Activated CD4-positive, alpha-beta T cell treated with anti-CD3 and anti-CD28 coated beads, Interleukin-2, Interleukin-6, amounts not matched to agents 100 ng/mL and 50 ng/mL, durations not matched to agents 16 hours and 8 hours (primary cell): ENCODE data around the gene FGR.
"Not testable (repeated sequence)": the region's sequence is repeated elsewhere in the genome, so short reads cannot be mapped to it uniquely, and the experiment has no call there.

ENCODE experiments used
- DNase-seq: peaks from one replicate; pipeline ENCODE4 v3.0.0-alpha.2; 2020

The FGR gene

DNA sequence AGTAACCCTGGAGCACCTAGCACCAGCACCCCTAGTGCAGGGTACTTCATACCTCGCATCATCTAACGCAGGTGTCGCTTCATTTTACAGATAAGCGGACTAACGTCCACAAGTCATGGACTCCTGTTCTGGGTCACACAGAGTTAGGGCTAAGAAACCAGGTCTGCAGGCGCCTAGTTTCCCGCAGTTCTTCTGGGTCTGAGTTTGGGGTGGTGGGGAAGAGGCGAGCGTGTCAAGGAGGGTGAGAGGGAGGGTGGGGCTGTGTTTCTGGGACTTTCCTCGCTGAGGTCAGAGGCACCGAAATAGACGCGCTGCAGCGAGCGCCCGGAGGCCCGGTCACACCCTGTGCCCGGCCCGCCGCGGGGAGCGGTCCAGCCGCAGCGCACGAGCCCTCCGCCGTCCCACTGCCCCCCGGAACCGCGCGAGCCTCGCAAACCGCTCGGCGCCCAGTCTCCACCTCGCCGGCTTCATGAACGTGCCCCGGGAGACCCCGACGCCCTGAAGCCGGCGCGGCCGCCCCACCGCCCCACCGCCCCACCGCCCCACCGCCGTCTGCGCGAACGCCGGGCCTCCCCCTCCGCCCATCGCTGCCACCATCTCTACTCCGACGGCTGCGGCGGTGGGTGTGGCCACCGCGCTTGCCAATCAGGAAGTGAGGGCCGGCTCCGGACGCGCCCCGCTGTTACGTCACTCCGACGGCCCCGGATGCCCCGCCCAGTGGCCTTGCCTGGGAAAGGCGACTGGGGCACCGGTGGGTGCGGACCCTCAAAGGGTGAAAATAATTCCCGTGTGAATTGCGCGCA is 24.7 kb upstream of the FGR start:
- DNase-seq: peak; percentile 93

- DNase-seq: no peak
Observed at GRCh38 chr1:27658951-27659496, 24.0 kb upstream of the FGR start.

- DNase-seq: no peak
Observed at GRCh38 chr1:27656157-27656893, 21.3 kb upstream of the FGR start.

- no peak for DNase-seq
Observed at GRCh38 chr1:27655151-27655937, 20.4 kb upstream of the FGR start.

DNA sequence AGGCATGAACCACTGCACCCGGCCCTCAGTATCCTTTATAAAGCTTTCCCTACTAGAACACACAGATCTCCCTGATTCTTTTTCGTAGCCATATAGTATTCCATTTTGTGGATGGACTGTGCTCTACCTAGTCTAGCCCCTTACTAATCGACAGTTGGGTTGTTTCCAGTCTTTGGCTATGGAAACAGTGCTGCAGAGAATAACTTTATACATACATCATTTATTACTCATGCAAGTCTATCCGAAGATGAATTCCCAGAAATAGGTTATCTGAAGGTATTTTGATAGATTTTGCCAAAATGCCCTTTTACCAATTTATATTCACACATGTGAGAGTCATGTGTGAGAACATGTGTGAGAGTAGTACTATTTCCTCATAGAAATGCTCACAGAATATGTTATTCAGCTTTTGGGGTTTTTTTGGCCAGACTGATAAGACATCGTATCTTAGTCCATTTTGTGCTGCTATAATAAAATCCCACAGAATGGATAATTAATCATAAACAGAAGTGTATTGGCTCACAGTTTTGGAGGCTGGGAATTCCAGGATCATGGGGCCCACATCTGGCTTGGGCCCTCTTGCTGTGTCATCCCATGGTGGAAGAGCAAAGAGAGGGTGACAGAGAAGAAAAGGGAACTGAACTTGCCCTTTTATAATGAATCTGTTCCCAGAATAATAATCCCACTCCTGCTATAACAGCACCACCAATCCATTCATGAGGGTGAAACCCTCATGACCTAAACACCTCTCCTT is 17.3 kb upstream of the FGR start:
- no peak for DNase-seq

DNA sequence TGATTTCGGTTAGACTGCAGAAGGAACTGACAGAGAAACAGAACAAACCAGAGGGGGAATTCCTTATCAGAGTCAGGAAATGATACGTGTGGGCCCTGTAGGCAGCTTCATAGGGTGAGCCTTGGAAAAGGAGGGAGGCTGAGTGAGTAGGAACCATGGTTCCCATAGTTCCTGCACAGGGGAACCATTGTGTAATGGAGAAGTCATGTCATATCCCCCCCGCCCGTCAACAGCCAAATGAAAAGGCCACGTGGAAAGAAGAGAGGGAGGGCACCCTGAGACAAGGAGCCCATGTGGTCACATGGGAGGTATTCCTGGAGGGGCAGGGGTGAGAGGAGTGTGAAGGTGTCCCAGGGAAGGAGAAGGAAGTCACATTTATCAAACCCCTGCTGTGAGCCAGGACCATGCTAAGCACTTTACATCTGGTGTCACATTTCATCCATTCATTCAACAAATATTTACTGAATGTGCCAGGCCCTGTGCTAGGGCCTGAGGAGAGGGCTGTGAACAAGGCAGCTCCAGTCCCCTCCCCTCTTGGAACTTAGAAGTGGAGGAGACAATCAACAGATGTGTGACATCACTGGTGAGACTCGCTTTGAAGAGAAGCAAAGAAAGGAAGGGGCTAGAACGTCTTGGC is 15.7 kb upstream of the FGR start:
- DNase-seq: no peak

GRCh38 chr1:27650171-27650538 is 15.2 kb upstream of the FGR start:
- DNase-seq: no peak

DNA sequence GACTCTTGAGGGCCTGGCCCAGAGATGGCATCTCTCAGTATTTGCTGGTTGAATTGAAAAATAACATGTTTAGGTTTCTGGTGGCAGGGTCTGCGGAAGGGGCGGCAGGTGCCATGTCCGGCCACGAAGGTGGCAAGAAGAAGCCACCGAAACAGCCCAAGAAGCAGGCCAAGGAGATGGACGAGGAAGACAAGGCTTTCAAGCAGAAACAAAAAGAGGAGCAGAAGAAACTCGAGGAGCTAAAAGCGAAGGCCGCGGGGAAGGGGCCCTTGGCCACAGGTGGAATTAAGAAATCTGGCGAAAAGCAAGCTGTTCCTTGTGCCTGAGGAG is 14.3 kb upstream of the FGR start:
- DNase-seq: no peak

DNA sequence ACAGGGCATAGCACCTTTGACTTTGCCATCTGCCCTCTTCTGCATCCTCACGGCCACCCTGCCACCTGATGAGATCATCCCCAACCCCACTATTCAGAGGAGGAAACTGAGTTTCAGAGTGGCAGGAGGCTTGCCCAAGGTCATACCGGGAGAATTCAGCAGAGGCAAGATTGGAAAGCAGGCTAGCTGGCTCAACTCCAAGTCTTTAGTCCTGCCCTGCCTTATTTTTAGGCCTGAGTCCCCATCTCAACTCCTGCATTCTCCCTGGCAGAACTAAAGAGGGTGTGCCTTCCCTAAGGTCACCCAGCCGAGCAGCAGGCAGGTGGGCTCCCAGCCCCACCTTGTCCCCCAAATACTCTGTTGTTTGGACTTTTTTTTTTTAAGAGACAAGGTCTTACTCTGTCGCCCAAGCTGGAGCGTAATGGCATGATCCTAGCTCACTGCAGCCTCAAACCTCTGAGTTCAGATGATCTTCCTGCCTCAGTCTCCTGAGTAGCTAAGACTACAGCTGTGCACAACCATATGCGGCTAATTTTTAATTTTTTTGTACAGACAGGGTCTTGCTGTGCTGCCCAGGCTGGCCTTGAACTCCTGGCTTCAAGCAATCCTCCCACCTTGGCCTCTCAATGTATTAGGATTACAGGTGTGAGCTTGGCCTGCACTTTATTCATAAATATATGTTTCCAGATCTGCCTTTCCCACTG is 13.8 kb upstream of the FGR start:
- DNase-seq: no peak

DNA sequence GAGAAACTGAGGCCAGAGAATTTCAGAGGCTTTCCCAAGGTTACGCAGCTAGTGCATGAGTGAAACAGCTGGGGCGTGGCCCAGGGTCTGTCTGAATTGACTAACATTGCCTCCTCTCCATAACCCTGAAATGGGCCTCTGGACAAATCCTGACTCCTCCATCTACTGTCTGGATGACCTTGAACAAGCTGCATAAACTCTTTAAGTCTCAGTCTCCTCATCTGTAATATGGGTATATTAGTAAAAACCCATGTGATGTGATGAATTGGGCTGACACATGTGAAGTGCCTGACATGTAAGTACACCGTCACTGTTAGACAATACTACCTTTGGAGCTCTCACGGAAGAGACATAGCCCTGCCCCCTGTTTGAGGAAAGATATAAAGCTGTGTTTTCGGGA is 12.3 kb upstream of the FGR start:
- no peak for DNase-seq

DNA sequence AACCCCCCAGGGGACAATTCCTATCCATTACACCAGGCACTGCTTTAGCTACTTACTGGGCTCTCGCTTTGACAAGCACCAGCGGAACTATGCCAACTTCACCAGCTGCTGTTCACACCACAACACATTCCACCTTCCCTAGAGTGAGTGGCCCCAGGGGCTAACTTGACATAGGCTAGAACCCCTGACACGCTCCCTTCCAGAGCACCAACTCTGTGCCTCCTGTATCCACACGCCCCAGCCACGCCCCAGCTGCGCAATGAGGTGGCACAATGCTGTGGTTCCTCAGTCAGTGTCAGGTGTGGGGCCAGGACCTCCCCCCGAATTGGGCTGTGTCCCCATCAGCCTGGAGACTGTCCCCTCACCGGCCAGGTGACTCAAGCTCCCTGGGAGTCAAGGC is 11.7 kb upstream of the FGR start:
- DNase-seq: no peak

DNA sequence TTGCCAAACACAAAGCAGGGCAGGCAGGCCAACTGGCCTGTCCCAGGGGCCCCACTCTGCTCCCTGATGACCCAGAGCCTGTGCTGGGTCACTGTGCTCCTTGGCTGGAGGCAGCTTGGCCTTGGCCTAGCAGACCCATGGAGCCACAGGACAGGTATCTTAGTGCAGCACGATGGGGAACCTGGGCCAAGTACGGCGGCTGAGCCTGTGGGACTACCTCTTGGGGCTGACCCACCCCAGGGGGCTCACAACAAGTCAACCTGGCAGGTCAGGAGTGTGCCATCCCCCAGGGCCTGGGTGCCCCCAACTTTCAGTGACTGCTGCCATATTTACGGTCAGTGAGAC is 10.1 kb upstream of the FGR start:
- DNase-seq: no peak

GRCh38 chr1:27644369-27645070 is 9.5 kb upstream of the FGR start:
- no peak for DNase-seq

DNA sequence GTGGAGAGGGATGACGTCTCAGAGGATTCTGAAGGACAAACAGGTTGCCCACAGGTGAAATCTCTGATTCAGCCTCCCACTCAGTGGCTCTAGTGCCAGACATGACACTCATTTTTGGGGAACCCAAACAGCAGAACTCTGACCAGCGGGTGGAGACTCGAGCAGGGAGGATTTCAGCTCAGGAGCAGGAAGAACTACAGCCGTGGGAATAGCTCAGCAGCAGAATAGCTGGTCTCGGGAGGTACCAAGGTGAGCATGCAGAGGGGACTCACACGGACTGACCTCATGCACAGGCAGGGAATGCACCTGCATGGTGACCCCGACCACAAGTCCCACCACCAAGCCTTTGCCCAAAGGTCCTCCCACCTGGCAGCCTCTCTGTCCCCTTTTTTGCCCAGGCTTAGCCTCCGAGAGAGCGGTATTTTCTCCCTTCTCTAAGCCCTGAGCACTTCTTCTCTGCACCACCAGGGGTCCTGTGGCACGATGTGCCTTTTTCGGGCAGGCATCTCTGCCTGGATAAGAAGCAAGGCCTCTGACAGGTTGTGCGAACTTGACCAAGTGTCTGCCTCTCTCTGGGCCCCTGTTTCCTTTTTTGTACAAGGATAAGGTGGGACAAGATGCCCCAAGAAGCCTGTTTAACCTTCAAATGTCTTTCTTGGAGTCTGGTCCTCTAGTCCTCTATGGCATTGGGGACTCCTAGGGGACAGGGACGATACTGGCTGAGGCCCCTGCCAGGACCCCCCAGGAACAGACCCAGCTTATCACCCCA is 8.8 kb upstream of the FGR start:
- DNase-seq: peak; percentile 80

DNA sequence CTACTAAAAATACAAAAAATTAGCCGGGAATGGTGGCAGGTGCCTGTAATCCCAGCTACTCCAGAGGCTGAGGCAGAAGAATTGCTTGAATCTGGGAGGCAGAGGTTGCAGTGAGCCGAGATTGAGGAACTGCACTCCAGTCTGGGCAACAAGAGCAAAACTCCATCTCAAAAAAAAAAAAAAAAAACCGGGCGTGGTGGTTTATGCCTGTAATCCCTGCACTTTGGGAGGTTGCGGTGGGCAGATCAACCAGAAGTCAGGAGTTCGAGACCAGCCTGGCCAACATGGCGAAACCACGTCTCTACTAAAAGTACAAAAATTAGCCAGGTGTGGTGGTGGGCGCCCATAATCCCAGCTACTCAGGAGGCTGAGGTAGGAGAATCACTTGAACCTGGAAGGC is 5.5 kb upstream of the FGR start:
- not testable (repeated sequence) for DNase-seq

DNA sequence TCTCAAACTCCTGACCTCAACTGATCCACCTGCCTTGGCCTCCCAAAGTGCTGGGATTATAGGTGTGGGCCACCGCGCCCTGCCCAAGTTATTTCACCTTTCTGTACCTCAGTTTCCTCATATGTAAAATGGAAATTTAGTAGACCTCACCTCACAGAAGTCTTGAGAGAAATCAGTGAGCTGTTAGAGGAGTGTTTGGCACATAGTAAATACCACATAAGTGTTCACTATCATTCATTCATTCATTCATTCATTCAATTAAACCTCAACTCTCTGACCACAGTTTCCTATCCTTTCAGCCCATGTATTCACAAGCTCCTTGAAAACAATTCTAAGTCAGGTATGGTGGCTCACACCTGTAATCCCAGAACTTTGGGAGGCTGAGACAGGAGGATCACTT is 3.8 kb upstream of the FGR start:
- DNase-seq: no peak

DNA sequence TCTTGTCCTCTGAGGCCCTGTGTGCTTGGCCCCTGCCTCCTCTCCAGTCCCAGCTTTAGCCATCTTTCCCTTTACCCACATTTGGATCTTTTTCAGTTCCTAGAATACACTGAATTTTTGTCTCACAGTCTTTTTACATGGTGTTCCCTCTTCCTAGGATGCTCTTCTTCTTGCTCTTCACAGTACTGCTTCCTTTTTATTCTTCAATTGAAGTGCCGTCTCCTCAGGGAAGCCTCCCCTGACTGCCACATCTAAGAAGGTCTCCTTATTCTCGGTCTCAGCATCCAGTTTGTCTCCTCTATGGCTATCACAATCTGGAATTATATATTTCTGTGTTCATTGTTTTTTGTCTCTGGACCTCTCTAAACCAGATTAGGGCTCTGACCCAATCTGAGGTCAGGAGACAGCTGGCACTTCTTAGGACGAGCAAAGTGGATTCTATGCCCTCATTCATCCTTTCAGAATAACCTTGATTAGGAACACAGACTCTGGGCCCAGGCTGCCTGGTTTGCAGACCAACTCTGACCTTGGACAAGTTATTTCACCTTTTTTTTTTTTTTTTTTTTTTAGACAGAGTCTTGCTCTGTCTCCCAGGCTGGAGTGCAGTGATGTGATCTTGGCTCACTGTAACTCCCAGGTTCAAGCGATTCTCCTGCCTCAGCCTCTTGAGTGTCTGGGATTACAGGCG is 3.2 kb upstream of the FGR start:
- DNase-seq: no peak

- no peak for DNase-seq
Observed at GRCh38 chr1:27635396-27636142, 584 bp upstream of the FGR start.
